Measurements from ENCODE around the gene PIGZ. TPM values are rescaled to one million over a fixed set of nuclear protein-coding genes. Genes with fewer than 3 reads are reported as not detected.

Gene PIGZ
- total and polyA plus RNA-seq, 9 of the 15 experiments (the other 6 are each of a cell fraction or from before 2014, with no cell fraction given), result 0.15 to 1.8 (median 0.76) TPM

- H3K79me2 ChIP-seq (ENCODE audit: control insufficient read depth, insufficient read depth, low read length), result peaks cover 27% of the 10 kb centered on the region
- FAIRE-seq, result no peak
- H3K9me1 ChIP-seq (ENCODE audit: control insufficient read depth, insufficient read depth, low read length), result no peaks in the 10 kb centered on the region
- H3K4me2 ChIP-seq (ENCODE audit: insufficient read depth, low read length), result no peak overlapping the region
- no TSS peak for BruUV-seq (replicated peaks)
- H3K9ac ChIP-seq (ENCODE audit: insufficient read depth in 1 of 2, low read depth in 2 of 2, low read length in 2 of 2), result peak overlapping the region in 1 of 2 experiments; percentile 28; a peak in 1 of 4 replicates
- no peaks in the 10 kb centered on the region for H4K20me1 ChIP-seq (replicated peaks; ENCODE audit: control insufficient read depth, insufficient read depth, low read length)
- WGBS (ENCODE audit: insufficient coverage, low coverage, missing lambda C conversion rate), result 80% methylated on average over 10 of the region's 10 CpGs
- no peak overlapping the region for H3K27ac ChIP-seq (ENCODE audit: extremely low read depth, low read depth, low read length)
- no peaks in the 10 kb centered on the region for H3K9me3 ChIP-seq (replicated peaks; ENCODE audit: control insufficient read depth, insufficient read depth, low read depth, low read length)
- peaks cover 2 to 24% of the 10 kb centered on the region in 2 experiments; a peak in 4 of 5 replicates for H3K4me1 ChIP-seq (replicated peaks in 1 of 2; ENCODE audit: control insufficient read depth in 2 of 2, insufficient read depth in 2 of 2, low read length in 2 of 2)
- intact Hi-C loops (cut with micrococcal nuclease) (loop anchor here (10.0 kb wide), 2 partner anchors 232 to 422 kb away; partner anchors contain the start of genes CEP19 and PIGX), in situ Hi-C loops (cut with MboI) (no loop called here)
- DNase-seq (ENCODE audit: extremely low read depth in 1 of 4, low spot score in 3 of 4), result peak in 1 of 4 experiments; percentile 27
- no peak overlapping the region for H3K4me3 ChIP-seq
- H2AFZ ChIP-seq (ENCODE audit: low read depth, low read length), result no peak overlapping the region
- POLR2A ChIA-PET, result interaction anchor here (0.6 to 1.2 kb wide), 2 partner anchors 13 to 24 kb away, joined by 3 to 4 read pairs; no protein-coding TSS in a partner anchor
- TF ChIP-seq, protein P1, sequence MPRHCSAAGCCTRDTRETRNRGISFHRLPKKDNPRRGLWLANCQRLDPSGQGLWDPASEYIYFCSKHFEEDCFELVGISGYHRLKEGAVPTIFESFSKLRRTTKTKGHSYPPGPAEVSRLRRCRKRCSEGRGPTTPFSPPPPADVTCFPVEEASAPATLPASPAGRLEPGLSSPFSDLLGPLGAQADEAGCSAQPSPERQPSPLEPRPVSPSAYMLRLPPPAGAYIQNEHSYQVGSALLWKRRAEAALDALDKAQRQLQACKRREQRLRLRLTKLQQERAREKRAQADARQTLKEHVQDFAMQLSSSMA (CRISPR knock-in tag; IDR thresholded peaks at IDR 0.05), result no peak
- TF ChIP-seq, protein P2, sequence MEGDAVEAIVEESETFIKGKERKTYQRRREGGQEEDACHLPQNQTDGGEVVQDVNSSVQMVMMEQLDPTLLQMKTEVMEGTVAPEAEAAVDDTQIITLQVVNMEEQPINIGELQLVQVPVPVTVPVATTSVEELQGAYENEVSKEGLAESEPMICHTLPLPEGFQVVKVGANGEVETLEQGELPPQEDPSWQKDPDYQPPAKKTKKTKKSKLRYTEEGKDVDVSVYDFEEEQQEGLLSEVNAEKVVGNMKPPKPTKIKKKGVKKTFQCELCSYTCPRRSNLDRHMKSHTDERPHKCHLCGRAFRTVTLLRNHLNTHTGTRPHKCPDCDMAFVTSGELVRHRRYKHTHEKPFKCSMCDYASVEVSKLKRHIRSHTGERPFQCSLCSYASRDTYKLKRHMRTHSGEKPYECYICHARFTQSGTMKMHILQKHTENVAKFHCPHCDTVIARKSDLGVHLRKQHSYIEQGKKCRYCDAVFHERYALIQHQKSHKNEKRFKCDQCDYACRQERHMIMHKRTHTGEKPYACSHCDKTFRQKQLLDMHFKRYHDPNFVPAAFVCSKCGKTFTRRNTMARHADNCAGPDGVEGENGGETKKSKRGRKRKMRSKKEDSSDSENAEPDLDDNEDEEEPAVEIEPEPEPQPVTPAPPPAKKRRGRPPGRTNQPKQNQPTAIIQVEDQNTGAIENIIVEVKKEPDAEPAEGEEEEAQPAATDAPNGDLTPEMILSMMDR (IDR thresholded peaks at IDR 0.05 in 2 of 3, conservative IDR thresholded peaks at IDR 0.05 in 1 of 3; ENCODE audit: insufficient read depth in 2 of 3, low read depth in 1 of 3, low read length in 3 of 3), result peak; percentile 20 to 31 (median 26); a peak in 2 of 6 replicates
- TF ChIP-seq NFIC (IDR thresholded peaks at IDR 0.05) (peak; percentile 49), ETS2 (tag; IDR thresholded peaks at IDR 0.05; ENCODE audit: borderline replicate concordance, poor library complexity, severe bottlenecking) (no peak)
- H3K27me3 ChIP-seq (ENCODE audit: control insufficient read depth in 2 of 2, insufficient read depth in 2 of 2, low read length in 2 of 2), result no peaks in the 10 kb centered on the region
- ATAC-seq, result peak; percentile 34; the same call in 2 of the 3 replicates
- CTCF ChIA-PET (ENCODE audit: low intra/inter-chr PET ratio), result no interaction called here
- peaks cover 15% of the 10 kb centered on the region; the same call in 1 of the 3 replicates for H3K36me3 ChIP-seq (ENCODE audit: control insufficient read depth, insufficient read depth, low read length)
Measured at GRCh38 chr3:196947136-196947859, 21.3 kb downstream of the PIGZ start.
